Stromal cell of bone marrow (primary cell): ENCODE results near the gene PLXDC1.
A peak's percentile ranks its signal among the peaks of the same experiment; 100 is the strongest.
"Not testable (repeated sequence)": the region's sequence is repeated elsewhere in the genome, so short reads cannot be mapped to it uniquely, and the experiment has no call there.

Experiments
- DNase-seq: peaks from one replicate; pipeline ENCODE4 v3.0.0-alpha.2; 2012; ENCODE audit warnings: low read depth

PLXDC1 gene

DNA sequence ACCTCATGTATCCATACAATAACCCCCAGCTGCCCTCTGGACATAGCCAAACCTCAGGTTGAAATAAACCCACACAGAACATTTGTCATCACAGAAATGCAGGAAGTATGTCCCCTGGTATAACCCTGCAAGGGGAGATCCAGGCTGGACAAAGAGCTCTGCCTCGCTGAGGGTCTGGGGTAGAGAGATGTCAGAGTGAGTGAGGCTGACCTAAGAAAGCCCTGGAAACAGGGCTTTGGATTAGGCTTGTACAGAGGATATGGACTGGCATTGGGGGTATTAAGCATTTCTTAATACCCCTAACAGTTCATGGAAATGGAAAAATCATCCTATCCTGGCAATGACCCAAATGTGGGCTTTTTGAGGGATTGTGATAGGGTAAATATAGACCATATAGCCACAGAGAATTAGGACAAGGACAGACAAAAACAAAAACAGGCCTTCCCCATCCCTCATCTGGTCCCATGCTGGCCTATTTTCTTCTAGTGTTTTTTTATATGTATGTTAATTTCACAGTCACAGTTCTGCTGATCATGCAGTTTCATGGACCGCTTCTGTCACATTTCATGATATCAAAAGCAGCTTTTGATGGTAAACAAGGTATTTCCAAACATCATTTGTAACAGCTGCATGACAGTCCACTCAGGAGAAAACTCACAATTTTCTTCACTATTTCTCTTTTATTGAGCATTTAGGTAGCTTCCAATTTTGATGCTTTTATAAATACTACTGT is 26.1 kb downstream of the PLXDC1 start:
- no peak for DNase-seq

DNA sequence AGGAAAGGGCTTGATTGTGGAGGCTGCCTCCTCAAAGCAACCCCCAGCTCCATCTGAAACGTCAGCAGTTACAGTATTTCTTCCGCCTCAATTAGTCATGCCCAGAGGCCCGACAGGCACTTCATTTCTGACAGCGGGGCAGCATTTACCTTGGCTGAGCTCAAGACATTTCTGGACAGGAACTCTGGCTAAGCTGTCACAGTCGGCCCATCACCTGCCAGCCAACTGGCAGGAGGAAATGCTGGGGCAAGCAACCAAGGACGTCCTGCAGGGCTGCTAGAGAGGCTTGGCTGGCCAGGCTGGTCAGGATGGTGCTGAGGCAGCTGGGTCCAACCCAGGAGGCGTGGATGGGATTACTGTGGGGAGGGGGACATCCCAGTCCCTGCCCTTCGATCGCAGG is 27.8 kb downstream of the PLXDC1 start:
- no peak for DNase-seq

DNA sequence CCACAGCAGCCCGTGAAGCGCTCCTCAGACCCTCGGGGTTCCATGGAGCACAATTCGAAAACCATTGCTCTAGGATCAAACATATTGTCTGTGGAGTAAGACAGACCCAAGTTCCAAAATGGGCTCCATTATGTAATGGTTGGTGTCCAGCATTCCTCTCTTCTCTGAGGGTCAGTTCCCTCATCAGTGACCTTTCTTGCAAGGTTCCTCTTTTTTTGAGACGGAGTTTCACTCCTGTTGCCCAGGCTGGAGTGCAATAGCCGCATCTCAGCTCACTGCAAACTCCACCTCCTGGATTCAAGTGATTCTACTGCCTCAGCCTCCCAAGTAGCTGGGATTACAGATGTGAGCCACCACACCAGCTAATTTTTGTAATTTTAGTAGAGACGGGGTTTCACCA is 28.4 kb downstream of the PLXDC1 start:
- no peak for DNase-seq

DNA sequence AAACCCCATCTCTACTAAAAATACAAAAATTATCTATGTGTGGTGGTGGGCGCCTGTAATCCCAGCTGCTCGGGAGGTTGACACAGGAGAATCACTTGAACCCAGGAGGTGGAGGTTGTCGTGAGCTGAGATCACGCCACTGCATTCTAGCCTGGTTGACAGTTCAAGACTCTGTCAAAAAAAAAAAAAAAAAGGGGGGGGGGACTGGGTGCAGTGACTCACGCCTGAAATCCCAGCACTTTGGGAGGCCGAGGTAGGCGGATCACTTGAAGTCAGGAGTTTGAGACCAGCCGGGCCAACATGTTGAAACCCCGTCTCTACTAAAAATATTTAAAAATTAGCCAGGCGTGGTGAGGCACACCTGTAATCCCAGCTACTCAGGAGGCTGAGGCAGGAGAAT is 29.5 kb downstream of the PLXDC1 start:
- not testable (repeated sequence) for DNase-seq

DNA sequence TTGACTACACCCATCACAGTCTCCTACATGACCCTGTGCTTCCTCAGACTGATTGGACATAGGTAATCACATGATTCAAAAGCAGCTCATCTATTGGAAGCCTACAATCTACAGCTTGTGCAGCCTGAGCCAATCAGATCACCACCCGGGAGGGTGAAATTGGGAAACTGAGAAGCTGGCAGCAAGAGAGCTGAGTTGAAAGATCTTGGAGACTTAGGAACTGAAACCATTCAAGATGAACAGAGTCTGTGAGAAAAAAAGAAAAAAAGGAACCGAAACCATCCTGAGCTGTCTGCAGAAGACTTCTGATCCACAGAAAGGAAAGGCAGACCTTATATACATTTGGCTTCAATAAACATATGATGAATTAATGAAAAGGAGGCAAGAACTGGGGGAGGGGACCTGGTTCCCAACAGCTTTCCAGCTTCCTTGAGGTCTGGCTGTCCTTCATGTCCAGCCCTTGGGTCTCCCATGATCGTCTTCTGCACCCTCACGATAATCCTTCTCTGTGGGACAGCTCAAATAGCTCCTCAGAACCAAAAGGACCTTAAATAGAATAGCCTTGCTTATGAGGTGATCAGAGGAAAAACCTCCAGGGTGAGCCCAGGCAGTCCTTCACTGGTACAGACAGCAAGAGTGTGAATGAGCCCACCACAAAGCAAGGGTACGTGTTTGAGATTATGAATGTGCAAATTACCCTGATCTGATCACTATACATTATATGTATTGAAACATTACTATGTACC is 32.6 kb downstream of the PLXDC1 start:
- DNase-seq: no peak

DNA sequence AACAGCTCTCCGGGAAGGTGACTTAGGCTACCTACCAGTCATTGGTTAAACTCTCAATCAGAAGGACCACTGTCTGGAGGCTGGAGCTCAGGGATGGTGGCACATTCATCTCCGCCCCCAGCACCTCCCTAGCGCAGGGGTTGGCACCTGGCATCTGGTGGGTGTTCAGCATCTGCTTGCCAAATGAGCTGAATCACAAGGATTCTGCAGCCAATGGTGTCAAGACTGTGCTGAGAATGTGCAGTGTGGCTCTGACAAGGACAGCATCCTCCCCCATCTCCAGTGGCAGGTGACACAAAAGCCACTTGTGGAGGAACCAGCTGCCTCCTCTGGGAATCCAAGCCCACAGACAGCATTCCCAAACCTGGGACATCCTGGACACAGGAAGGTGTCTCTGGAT is 35.2 kb downstream of the PLXDC1 start:
- DNase-seq: no peak

DNA sequence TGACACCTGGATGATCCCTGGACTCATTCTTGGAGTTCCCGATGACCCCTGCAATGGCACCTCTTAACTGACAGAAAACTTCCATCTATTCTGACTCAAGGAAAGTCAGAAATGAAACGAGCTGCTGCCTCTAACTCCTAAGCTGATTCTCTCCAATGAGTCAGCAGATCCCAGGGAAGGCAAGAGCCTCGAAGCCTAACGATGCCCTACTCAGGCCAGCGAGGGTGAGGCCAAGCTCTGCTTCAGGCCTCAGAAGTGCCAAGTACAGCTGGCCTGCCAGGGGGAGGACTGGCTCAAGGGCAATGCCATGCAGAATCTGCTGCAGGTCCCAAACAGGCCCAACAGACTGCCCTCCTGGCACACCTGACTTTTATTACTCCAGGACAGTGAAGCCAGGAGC is 36.3 kb downstream of the PLXDC1 start:
- peak; percentile 43 for DNase-seq

DNA sequence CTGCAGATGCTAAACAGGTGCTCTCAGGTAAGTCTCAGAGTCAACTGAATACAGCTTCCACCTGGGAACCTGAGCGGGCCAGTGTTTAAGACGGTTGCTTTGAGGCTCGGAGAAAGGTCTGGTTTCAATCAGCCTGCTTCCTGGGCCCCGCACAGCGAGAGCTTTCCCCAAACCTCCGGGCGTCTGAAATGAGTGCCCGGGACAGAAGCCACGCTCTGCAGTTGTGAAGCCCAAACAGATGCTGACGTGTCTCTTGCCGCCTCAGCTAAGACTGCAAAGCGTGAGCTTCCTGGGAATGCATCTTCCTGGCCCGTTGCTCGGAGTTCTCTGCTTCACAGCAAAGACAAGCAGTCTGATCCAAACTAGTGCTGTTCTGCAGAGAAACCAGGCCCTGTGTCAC is 36.7 kb downstream of the PLXDC1 start:
- peak; percentile 18 for DNase-seq

DNA sequence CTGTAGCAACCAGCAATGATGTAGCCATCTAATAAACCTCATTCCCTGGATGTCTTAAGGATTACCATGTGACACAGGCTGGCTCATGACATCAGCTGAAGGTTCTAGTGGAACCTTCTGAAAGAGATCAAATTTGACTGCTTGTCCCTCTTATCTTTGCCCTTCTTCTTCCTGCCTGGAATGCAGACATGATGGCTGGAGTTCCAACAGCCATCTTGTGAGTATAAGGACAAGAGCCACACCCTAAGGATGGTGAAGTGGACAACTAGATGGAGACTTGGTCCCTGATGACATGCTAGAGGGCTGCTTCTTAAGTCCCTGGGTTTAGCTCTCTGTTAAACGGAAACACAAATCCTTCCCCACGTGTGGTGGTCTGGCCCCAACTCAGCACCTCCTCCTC is 37.6 kb downstream of the PLXDC1 start:
- no peak for DNase-seq

DNA sequence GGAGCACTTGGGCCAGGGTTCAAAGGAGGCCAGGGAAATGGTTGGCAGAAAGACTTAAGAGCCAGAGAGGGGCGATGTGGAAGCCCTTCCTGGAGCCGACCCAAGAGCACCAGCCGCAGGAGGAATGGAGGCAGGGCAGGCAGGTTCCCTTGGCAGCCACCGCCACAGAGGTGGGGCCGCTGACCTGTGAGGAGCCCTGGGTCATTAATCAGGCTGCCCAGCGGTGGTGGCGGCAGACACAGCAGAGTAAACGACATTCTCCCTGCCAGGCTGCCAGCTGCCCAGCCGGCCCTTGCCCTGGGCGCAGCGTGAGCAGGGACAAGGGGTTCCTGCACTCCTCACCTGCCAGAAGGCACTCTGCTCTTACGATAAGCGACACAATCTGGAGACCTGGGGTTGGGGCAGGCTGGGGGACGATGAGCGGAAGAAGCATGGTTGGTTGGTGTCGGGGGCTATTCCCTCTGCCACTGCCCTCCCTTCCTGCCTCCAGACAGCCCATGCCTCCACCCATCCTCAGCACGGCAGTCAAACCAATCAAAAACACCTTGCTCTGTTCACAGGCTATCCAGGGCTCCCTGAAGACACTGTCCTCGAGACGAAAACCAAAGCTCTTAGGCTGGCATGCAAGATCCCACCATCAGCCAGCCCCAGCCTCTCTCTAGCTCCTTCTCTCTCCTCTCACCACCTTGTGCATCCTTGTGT is 40.9 kb downstream of the PLXDC1 start:
- DNase-seq: no peak

DNA sequence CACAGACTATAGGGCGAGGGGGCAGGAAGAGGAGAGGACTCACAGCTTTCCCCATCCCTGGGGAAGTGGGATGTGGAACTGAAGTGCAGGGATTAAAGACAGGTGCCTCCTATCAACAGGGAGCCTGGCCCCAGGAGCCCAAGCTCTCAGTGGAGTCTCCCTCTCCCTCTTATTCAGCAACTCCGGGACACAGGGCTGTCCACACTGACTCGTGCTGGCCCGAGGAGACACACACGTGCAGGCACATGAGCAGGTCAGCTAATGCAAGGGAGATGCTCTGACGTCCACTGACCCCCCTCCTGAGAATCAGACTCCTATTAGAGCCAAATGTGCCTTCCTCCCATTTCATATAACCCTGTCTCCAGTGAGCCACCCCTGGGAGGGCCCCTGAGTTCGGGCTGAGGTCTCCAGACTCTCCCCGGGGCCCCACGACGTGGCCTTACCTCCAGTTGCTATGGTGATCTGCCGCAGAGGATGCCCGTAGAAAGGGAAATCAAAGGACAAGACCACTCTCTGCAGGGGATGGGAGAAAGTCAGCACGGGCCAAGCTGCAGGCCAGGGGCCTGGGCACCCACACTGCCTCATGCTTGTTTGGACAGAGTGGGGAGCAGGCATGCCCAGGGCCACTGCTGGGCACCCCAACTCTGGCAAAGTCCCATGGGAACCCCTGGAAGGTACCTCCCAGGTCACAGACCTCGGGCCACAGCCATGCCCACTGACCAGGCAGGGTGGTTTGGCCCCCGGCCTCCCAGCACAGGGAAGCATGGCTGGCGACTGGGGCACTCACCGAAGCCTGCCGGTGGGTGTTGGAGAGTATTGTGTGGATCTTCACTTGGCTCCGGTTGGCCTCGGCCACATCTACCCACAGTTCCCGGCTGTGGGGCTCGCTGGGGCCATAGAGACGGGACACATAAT is 42.7 kb downstream of the PLXDC1 start:
- DNase-seq: no peak

DNA sequence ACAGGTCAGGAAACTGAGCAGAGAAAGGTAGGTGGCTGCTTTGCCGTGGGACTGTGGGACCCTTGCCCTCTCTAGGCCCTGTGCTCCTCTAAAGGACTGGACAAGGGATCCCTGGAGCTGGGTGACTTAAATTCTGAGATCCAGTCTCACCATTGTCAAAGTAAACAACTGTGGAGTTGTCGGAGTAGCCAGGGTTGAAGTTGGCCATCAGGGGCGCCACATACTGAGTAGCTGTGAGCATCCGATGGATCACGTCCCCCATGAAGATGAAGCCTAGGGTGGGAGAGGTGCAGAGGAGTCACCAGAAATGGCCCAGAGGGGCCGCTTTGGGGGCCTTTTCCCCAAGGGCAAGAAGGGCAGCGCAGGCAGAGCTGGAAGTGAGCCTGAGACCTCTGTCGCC is 43.5 kb downstream of the PLXDC1 start:
- DNase-seq: no peak

DNA sequence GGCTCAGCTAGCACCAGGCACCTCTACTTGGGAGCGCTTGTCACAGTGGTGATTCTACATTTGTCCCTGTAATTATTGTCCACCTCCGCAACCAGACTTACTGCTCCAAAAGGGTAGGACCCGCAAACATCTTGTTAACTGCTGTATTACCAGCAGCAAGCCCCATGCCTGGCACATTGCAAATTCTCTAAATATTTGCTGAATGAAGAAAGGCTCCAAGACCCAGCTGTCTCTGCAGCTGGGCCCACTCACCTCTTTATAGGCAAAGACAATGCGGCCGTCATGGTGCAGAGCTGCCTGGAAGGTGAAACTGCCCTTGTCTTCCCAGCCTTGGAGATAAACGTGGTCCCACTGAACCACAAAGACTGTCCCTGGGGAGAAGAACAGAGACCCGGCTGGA is 44.3 kb downstream of the PLXDC1 start:
- DNase-seq: no peak

DNA sequence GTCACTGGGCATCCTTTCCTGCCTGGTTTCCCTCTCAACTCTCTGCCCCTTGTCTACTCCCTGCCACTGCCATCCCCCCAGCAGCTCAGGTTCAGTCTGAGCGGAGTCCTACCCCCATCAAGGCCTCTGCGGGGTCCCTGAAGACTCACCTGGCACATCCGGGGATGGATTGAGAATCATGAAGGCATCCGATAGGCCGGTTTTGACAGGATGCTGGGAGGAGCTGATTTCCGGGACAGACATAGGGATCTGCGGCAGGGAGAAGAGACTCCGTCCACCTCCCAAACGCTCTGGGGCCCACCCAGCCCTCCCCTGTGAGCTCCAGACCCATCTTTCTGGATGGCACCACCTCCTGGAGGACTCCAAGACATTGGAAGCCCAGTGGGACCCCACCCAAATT is 45.7 kb downstream of the PLXDC1 start:
- no peak for DNase-seq

DNA sequence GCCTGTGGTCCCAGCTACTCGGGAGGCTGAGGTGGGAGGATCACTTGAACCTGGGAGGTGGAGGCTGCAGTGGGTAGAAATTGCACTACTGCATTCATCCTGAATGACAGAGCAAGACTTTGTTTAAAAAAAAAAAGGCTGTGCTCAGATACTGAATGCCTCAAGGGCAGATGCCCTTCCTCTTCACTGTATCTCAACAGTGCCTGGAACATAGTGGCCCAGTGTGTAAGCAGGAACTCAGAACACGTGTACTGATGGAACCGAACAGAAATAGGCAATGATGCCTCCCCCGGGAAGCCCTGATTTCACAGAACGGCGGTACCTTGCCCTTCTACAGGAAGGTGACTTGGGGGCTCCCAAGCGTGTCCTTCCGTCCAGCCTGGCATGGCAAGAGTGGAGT is 46.8 kb downstream of the PLXDC1 start:
- no peak for DNase-seq

DNA sequence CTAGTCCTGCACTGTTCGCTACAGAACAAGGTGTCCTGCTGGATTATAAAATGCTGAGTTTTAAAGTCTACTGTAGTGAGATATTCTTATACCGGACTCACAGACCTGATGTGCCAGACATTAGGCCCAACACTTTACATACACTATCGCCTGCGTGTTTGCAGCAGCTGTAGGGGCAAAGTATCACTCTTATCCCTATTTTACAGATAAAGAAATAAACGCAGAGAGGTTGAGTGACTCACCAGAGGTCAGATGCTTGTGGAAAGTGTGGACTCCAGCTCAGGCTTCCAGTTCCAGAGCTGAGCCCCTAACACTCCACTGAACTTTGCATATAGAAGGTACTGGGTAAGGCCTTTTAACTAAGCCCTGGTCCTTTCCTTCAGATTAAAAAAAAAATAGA is 47.4 kb downstream of the PLXDC1 start:
- DNase-seq: no peak

DNA sequence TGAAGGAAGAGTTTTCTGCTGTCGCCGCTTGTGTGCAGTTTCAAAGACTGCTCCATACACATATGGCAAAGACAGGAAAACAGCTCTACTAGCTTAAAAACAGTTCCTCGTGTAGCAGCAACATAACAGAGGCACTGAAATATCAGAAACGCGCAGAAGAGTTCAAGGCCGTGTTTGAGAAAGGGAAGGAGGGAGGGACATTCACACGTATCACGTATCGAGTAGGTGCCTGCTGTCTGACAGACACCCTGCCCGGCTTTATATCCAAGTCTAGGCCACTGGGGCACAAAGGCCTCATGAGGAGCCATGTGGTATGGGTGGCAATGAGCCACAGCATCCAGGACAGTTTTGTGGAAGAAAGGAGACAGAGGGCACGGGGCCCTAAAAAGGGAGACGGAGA is 50.3 kb downstream of the PLXDC1 start:
- no peak for DNase-seq

DNA sequence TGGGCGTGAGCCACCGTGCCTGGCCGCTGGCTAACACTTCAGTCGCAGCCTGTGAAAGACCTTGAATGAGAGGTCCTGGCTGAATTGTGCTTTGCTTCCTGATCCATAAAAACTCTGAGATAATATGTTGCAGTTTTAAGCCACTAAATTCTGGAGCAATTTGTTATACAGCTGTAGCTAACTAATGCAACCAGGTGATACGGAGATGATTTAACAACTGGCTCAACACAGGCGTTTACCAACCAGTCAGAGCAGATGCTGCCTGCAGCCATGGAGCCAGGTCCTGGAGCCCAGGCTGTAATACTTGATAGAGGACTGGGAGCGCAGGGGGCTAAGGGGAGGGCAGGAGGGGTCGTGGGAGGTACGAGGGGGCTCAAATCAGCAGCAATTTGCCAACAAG is 50.9 kb downstream of the PLXDC1 start:
- no peak for DNase-seq

DNA sequence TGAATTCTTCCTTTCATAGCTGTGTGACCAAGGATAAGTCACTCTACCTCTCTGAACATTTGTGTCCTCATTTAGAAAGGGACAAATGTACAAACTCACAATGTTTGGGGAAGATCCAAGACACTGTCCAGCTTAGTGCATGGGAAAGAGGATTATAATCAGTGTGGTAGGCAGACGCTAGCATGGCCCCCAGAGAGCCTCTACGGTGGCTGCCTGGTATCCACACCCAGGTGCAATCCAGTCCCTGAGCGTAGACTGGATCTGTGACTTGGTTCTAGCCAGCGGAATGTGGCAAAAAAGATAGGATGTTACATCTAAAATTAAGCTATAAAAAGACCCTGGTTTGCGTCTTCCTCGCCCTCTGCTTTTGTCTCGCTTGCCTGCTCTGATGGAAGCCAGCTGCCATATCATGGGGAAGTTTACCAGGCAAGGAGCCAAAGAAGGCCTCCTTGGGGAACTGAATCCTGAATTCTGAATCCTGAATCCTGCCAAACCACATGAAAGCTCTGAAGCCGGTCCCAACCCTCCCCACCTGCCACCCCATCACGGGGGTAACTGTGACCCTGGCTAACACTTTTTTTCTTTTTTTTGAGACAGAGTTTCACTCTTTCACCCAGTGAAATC is 51.7 kb downstream of the PLXDC1 start:
- no peak for DNase-seq

DNA sequence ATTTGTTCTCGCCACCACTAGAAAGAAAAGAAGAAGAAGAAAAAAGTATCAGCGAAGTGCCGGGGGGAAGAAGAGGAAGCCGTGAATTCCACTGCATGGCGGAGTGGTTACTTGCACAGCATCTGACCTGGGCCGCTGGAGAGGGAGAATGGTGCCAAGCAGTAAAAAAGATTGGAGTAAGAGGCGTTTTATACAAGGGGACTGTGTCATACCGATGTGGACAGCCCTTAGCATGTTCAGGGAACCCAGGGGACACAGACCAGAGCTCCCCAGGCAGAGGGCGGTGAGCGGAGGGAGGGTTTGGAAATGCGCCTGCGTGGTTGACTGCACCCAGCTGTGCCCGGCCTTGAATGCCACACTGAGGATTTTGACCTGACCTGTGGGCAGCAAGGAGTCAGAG is 52.8 kb downstream of the PLXDC1 start:
- no peak for DNase-seq

DNA sequence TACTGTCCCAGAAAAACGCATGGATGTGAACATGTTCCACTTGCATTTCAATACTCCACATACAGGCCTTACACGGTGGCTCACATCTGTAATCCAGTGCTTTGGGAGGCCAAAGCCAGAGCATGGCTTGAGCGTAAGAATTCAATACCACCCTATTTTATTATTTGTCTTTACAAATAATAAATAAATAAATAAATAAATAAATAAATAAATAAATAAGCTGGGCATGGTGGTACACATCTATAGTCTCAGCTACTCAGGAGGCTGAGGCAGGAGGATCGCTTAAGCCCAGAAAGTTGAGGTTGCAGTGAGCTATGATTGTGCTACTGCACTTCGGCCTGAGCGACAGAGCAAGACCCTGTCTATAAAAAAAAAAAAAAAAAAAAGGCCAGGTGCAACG is 53.9 kb downstream of the PLXDC1 start:
- no peak for DNase-seq

DNA sequence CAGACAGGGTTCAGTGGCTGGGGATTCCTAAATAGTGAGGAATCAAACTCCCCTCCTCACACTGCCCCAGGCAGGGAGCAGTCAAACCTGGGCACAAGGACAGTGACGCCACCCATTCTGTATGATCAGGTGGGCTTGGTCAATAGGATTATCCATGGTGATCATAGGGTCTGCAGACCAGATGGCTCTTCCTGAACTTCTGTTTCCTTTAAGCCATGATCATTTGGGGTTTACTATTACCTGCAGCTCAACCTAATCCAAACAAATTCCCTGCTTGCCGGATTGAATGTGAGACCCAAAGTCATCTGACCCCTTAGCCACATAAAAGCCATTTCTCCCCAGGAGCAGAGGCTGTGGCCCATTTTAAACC is 54.3 kb downstream of the PLXDC1 start:
- no peak for DNase-seq
